22Rv1 (cell line): ENCODE data around the gene PARD3.

ENCODE experiments used
- ZFX ChIP-seq: fragments of 450-650 bp; IDR thresholded peaks from 2 replicates; pipeline ENCODE4 v1.6.1; 2017; ENCODE audit warnings: antibody characterized with exemption, borderline replicate concordance
- TF ChIP-seq, protein P1 (sequence below): fragments of 450-650 bp; IDR thresholded peaks from 2 replicates; pipeline ENCODE4 v1.5.1; 2017; ENCODE audit warnings: mild to moderate bottlenecking

GRCh38 chr10:34624323-34625153 lies 190.6 kb downstream of the PARD3 start:
- TF ChIP-seq, protein P1, sequence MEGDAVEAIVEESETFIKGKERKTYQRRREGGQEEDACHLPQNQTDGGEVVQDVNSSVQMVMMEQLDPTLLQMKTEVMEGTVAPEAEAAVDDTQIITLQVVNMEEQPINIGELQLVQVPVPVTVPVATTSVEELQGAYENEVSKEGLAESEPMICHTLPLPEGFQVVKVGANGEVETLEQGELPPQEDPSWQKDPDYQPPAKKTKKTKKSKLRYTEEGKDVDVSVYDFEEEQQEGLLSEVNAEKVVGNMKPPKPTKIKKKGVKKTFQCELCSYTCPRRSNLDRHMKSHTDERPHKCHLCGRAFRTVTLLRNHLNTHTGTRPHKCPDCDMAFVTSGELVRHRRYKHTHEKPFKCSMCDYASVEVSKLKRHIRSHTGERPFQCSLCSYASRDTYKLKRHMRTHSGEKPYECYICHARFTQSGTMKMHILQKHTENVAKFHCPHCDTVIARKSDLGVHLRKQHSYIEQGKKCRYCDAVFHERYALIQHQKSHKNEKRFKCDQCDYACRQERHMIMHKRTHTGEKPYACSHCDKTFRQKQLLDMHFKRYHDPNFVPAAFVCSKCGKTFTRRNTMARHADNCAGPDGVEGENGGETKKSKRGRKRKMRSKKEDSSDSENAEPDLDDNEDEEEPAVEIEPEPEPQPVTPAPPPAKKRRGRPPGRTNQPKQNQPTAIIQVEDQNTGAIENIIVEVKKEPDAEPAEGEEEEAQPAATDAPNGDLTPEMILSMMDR: no peak
- no peak for TF ChIP-seq ZFX
